GM21360 (cell line): ENCODE measurements around the gene AP1S3.
"Not testable (repeated sequence)": the region's sequence is repeated elsewhere in the genome, so short reads cannot be mapped to it uniquely, and the experiment has no call there.

Source experiments
- ATAC-seq: cut with Tn5 transposase; IDR thresholded peaks from one replicate; pipeline ENCODE4 v1.9.1; 2021; ENCODE audit warnings: mild to moderate bottlenecking, moderate library complexity; ENCODE audit not compliant: unreplicated experiment

AP1S3 gene

DNA sequence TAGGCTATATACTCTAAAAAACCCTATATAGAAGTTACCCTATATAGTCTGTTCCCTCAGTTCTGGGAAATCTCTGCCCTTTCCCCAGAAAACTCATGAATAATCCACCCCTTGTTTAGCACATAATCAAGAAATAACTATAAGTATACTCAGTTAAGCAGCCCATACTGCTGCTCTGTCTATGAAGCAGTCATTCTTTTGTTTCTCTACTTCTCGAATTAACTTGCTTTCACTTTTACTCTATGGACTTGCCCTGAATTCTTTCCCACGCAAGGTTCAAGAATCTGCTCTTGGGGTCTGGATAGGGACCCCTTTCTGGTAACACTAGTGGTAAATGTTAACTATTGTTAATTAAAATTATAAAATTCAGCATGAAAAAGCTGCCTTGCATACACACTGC is 17.4 kb upstream of the AP1S3 start:
- peak; percentile 44 for ATAC-seq

- no peak for ATAC-seq
Observed at GRCh38 chr2:223853425-223853837, 16.0 kb upstream of the AP1S3 start.

- ATAC-seq, result no peak
Observed at GRCh38 chr2:223852281-223852795, 15.0 kb upstream of the AP1S3 start.

DNA sequence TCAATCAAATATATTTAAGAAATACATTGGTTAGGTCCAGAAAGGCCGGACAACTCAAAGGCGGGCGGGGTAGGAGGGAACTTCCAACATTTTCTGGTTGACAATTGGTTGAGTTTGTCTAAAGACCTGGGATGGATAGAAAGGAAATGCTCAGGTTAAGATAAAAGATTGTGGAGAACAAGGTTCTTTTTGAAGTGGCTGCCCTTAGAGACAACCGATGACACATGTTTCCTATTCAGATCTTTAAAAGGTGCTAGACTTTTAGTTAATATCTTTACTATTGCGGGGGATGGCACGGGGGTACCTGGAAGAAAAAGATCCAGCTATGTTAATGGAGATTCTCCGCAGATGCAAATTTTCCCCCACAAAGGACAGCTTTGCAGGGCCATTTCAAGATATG is 10.0 kb upstream of the AP1S3 start:
- ATAC-seq, result no peak

GRCh38 chr2:223846515-223846914 is 9.1 kb upstream of the AP1S3 start:
- no peak for ATAC-seq

DNA sequence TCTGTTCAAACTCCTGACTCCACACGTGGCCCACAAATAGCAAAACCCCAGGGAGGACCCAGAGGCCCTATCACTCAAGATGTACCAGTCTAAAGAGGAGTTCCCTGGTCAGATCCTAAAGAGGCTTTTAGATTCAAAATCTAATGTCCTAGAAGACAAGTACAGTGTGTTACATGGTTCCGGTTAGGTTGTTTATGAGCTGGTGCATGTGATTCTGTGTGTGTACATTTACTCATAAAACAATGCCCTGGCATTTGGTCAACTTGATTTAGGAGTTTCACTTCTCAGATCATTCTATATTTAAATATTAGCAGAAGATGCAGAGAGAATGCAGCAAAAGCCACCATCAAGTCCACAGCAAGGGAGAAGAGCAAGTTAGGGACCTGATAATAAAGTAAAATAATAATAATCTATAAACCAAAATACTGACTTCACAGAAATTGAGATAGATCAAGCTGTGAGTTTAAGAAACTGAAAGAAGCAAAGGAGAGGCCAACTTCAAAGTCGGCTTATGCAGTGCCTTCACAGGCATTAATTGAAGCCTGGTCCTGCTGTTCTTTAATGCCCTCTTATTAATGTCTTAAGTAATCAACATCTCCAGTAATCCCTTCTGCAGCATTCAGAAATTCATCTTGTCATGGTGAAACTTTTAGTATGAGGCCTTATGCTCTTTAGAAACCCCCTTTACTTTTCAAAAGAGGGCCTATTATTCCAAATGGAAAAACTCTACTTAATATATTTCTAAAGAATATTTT is 4.2 kb upstream of the AP1S3 start:
- ATAC-seq, result no peak

- peak; percentile 53 for ATAC-seq
Observed at GRCh38 chr2:223835701-223836532, 1.5 kb downstream of the AP1S3 start.

- ATAC-seq, result no peak
Observed at GRCh38 chr2:223834431-223834830, 3.0 kb downstream of the AP1S3 start.

DNA sequence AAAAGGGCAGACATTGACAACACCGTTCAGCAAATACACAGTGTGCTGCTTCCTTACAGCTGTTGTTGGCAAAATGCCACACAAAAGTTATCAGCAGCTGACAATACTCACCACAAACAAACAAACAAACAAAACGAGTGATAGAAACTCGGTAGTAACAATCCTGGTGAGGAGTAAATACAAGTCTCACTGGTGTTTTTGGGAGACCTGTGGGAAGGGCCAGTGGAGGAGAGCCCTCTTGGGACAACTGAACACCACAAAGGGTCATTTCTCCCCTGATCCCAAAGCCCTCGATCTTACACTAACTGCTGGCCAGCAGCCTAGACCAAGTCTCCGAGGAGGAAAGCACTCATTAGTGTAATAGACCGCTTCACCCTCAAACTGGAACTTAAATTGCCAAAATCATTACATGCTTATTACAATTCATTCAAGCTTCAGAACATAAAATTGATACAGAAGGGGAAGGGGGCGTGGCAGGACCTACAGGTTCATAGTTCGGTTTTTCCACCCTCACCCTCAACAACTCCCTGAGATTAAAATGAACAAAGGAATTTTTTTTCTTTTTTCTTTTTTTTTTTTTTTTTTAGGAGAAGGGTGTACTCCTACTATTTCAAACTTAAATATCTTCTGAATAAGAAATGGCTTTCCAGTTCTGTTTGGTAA is 5.0 kb downstream of the AP1S3 start:
- no peak for ATAC-seq

GRCh38 chr2:223829128-223829527 is 8.3 kb downstream of the AP1S3 start:
- ATAC-seq, result no peak

DNA sequence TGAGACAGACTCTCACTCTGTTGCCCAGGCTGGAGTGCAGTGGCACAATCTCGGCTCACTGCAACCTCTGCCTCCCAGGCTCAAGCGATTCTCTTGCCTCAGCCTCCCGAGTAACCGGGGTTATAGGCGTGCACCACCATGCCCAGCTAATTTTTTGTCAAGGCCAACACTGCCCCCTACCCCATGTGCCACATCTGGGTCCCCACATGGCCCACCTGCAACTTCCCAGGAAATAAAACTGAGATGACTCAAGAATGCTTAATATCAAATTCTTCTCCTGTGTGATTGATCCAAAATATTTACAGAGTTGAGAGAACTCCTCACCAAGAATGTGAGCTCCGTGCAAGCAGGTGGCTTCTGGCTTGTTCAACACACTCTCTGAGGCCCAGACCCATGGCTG is 9.1 kb downstream of the AP1S3 start:
- no peak for ATAC-seq

DNA sequence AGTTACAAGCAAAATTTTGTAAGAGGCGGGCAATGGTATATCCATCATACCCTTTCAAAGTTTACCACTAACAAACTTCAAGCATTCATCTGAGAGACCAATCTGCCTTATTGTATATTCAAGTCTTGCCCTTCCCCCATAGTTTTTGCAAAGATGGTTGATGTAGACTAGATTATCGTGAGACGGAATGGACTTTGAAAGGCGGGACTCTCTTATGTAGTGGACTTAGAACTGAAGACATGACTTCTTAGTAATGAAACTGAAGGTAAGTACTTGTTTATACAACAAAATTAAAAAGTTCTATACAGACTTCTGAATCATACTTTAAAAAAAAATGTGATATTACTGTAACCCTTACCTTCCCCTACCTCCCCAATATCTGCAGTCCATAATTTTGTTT is 10.4 kb downstream of the AP1S3 start:
- no peak for ATAC-seq

DNA sequence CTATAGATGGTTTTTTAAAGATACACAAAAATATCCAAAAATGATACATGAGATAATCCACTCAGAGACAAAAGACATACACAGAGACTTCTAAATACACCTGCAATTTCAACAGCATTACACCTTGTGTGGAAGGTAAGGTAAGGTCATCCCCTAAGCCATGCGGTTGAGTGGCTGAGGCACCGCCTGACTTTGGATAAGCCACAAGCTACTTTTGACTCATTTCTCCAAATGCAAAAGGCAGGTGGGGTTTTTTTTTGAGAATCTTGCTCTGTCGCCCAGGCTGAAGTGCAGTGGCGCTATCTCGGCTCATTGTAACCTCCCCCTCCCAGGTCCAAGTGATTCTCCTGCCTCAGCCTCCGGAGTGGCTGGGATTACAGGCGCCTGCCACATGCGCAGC is 13.1 kb downstream of the AP1S3 start:
- no peak for ATAC-seq

- ATAC-seq, result no peak
Observed at GRCh38 chr2:223822818-223823217, 14.6 kb downstream of the AP1S3 start.

DNA sequence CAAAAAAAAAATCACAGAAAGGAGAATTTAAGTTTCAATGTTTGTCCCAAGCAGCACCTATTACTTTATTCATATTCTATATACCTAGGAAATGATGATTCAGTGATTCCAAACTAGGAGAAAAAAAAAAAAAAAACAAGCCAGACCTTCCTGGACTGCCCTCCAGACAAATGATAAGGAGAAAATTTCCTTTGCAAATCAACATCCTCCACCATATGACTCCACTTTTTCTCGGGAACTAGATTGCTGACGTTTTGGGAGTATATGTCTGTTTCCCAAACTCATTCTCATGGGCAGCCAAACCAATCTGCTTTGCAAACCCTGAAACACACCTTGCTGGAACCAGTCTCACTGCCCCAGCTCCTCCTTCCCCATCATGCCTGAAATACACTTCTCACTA is 16.8 kb downstream of the AP1S3 start:
- ATAC-seq, result no peak

DNA sequence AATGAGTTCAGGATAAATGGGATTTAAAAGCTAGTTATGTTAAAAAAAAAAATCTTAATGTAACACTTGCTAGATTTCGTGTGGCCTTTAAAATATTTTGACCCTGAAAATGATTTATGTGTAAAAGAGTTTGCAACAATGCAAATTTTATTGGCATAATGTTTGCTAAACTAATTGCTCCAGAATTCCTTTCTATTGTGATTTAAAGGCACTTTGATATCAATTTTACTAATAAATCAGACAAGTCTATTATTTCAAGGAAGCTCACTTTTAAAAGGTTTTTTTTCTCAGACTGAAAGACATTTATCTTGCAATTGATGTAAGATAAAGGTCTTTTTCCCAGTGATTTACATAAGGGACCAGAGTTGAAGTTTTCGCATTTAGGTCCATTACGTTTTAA is 17.5 kb downstream of the AP1S3 start:
- no peak for ATAC-seq

- no peak for ATAC-seq
Observed at GRCh38 chr2:223815884-223816570, 21.4 kb downstream of the AP1S3 start.

- ATAC-seq, result no peak
Observed at GRCh38 chr2:223815186-223815883, 22.0 kb downstream of the AP1S3 start.

DNA sequence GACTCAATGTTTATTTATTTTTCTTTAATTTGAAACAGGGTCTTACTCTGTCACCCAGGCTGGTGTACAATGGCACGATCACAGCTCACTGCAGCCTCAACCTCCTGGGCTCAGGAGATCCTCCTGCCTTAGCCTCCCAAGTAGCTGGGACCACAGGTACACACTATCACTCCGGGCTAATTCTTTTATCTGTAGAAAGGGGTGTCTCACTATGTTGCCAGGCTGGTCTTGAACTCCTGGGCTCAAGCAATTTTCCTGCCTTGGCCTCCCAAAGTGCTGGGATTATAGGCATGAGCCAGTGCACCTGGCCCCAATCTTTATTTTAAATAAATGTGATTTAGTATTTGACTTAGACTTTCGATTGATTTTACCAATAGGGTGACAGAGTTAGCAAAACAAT is 22.6 kb downstream of the AP1S3 start:
- ATAC-seq, result not testable (repeated sequence)

GRCh38 chr2:223813329-223813728 is 24.1 kb downstream of the AP1S3 start:
- ATAC-seq, result no peak
